Hepatocyte (in vitro differentiated cells): ENCODE data around the gene TLN1.

Experiments used
- CTCF ChIP-seq: fragments of 200-600 bp; sonication (generic); IDR thresholded peaks from 2 replicates; pipeline ENCODE4 v1.5.1; 2016; ENCODE audit warnings: antibody characterized with exemption, mild to moderate bottlenecking; ENCODE audit not compliant: poor library complexity
- EZH2 ChIP-seq: fragments of 200-600 bp; sonication (generic); IDR thresholded peaks from 2 replicates; pipeline ENCODE4 v1.6.1; 2016; ENCODE audit warnings: antibody characterized with exemption, mild to moderate bottlenecking, borderline replicate concordance

GRCh38 chr9:35717132-35717870 lies 14.7 kb downstream of the TLN1 start:
- TF ChIP-seq CTCF (no peak), EZH2 (no peak)
